Measurements from ENCODE around the gene TMC2. TPM values are rescaled to one million over a fixed set of nuclear protein-coding genes. Genes with fewer than 3 reads are reported as not detected.

TMC2 gene
- total RNA-seq, 1 donor from 2014 or later: not detected

- Histone ChIP-seq H3K9ac (ENCODE audit: low read depth in 1 of 3, low read length in 3 of 3) (no peak overlapping the region), H3K4me1 (ENCODE audit: control insufficient read depth in 3 of 3, insufficient read depth in 3 of 3, low read length in 3 of 3) (no peaks in the 10 kb centered on the region), H3K27ac (ENCODE audit: low read depth, low read length) (no peak overlapping the region), H3K9me3 (ENCODE audit: control insufficient read depth in 3 of 3, low read length in 3 of 3) (peaks cover 0 to 2% (median 0%) of the 10 kb centered on the region in 3 donors), H3K4me3 (ENCODE audit: low read length in 3 of 3) (no peak overlapping the region), H3K27me3 (ENCODE audit: control insufficient read depth in 3 of 3, insufficient read depth in 3 of 3, low read length in 3 of 3) (peaks cover 4 to 12% (median 5%) of the 10 kb centered on the region in 3 donors), H3K36me3 (ENCODE audit: control insufficient read depth in 3 of 3, insufficient read depth in 3 of 3, low read length in 3 of 3) (no peaks in the 10 kb centered on the region)
Observed at GRCh38 chr20:2618815-2619214, 82.4 kb downstream of the TMC2 start.

GRCh38 chr20:2619337-2619736 lies 83.0 kb downstream of the TMC2 start:
- no peaks in the 10 kb centered on the region for H3K36me3 ChIP-seq (ENCODE audit: control insufficient read depth in 3 of 3, insufficient read depth in 3 of 3, low read length in 3 of 3)
- no peak overlapping the region for H3K27ac ChIP-seq (ENCODE audit: low read depth, low read length)
- H3K4me3 ChIP-seq (ENCODE audit: low read length in 3 of 3): no peak overlapping the region
- no peak overlapping the region for H3K9ac ChIP-seq (ENCODE audit: low read depth in 1 of 3, low read length in 3 of 3)
- no peaks in the 10 kb centered on the region for H3K4me1 ChIP-seq (ENCODE audit: control insufficient read depth in 3 of 3, insufficient read depth in 3 of 3, low read length in 3 of 3)
- H3K27me3 ChIP-seq (ENCODE audit: control insufficient read depth in 3 of 3, insufficient read depth in 3 of 3, low read length in 3 of 3): peaks cover 4 to 12% (median 5%) of the 10 kb centered on the region in 3 donors
- peaks cover 0 to 2% (median 0%) of the 10 kb centered on the region in 3 donors for H3K9me3 ChIP-seq (ENCODE audit: control insufficient read depth in 3 of 3, low read length in 3 of 3)

- H3K27ac ChIP-seq (ENCODE audit: low read depth, low read length): no peak overlapping the region
- H3K27me3 ChIP-seq (ENCODE audit: control insufficient read depth in 3 of 3, insufficient read depth in 3 of 3, low read length in 3 of 3): peaks cover 4 to 12% (median 5%) of the 10 kb centered on the region in 3 donors
- H3K4me3 ChIP-seq (ENCODE audit: low read length in 3 of 3): no peak overlapping the region
- no peaks in the 10 kb centered on the region for H3K4me1 ChIP-seq (ENCODE audit: control insufficient read depth in 3 of 3, insufficient read depth in 3 of 3, low read length in 3 of 3)
- H3K9me3 ChIP-seq (ENCODE audit: control insufficient read depth in 3 of 3, low read length in 3 of 3): peaks cover 0 to 2% (median 0%) of the 10 kb centered on the region in 3 donors
- H3K36me3 ChIP-seq (ENCODE audit: control insufficient read depth in 3 of 3, insufficient read depth in 3 of 3, low read length in 3 of 3): no peaks in the 10 kb centered on the region
- H3K9ac ChIP-seq (ENCODE audit: low read depth in 1 of 3, low read length in 3 of 3): no peak overlapping the region
Observed at GRCh38 chr20:2619961-2620595, 83.7 kb downstream of the TMC2 start.

GRCh38 chr20:2624190-2624589 lies 87.8 kb downstream of the TMC2 start:
- H3K9me3 ChIP-seq (ENCODE audit: control insufficient read depth in 3 of 3, low read length in 3 of 3): peaks cover 0 to 4% (median 0%) of the 10 kb centered on the region in 3 donors
- H3K9ac ChIP-seq (ENCODE audit: low read depth in 1 of 3, low read length in 3 of 3): no peak overlapping the region
- peaks cover 0 to under 1% (median 0%) of the 10 kb centered on the region in 3 donors for H3K27me3 ChIP-seq (ENCODE audit: control insufficient read depth in 3 of 3, insufficient read depth in 3 of 3, low read length in 3 of 3)
- H3K27ac ChIP-seq (ENCODE audit: low read depth, low read length): peak overlapping the region; percentile 25
- no peaks in the 10 kb centered on the region for H3K4me1 ChIP-seq (ENCODE audit: control insufficient read depth in 3 of 3, insufficient read depth in 3 of 3, low read length in 3 of 3)
- H3K36me3 ChIP-seq (ENCODE audit: control insufficient read depth in 3 of 3, insufficient read depth in 3 of 3, low read length in 3 of 3): no peaks in the 10 kb centered on the region
- H3K4me3 ChIP-seq (ENCODE audit: low read length in 3 of 3): peak overlapping the region in 1 of 3 donors; percentile 38

GRCh38 chr20:2625062-2625461 lies 88.7 kb downstream of the TMC2 start:
- no peak overlapping the region for H3K27ac ChIP-seq (ENCODE audit: low read depth, low read length)

GRCh38 chr20:2626853-2627541 lies 90.6 kb downstream of the TMC2 start:
- H3K27ac ChIP-seq (ENCODE audit: low read depth, low read length): no peak overlapping the region
- no peaks in the 10 kb centered on the region for H3K36me3 ChIP-seq (ENCODE audit: control insufficient read depth in 3 of 3, insufficient read depth in 3 of 3, low read length in 3 of 3)
- no peaks in the 10 kb centered on the region for H3K4me1 ChIP-seq (ENCODE audit: control insufficient read depth in 3 of 3, insufficient read depth in 3 of 3, low read length in 3 of 3)
- H3K9ac ChIP-seq (ENCODE audit: low read depth in 1 of 3, low read length in 3 of 3): no peak overlapping the region
- H3K9me3 ChIP-seq (ENCODE audit: control insufficient read depth in 3 of 3, low read length in 3 of 3): peaks cover 0 to 4% (median 0%) of the 10 kb centered on the region in 3 donors
- H3K27me3 ChIP-seq (ENCODE audit: control insufficient read depth in 3 of 3, insufficient read depth in 3 of 3, low read length in 3 of 3): no peaks in the 10 kb centered on the region
- no peak overlapping the region for H3K4me3 ChIP-seq (ENCODE audit: low read length in 3 of 3)

More at GRCh38 chr20:2625062-2625461, 88.7 kb downstream of the TMC2 start:
- Histone ChIP-seq H3K9ac (ENCODE audit: low read depth in 1 of 3, low read length in 3 of 3) (no peak overlapping the region), H3K36me3 (ENCODE audit: control insufficient read depth in 3 of 3, insufficient read depth in 3 of 3, low read length in 3 of 3) (no peaks in the 10 kb centered on the region), H3K9me3 (ENCODE audit: control insufficient read depth in 3 of 3, low read length in 3 of 3) (peaks cover 0 to 4% (median 0%) of the 10 kb centered on the region in 3 donors), H3K4me1 (ENCODE audit: control insufficient read depth in 3 of 3, insufficient read depth in 3 of 3, low read length in 3 of 3) (no peaks in the 10 kb centered on the region), H3K4me3 (ENCODE audit: low read length in 3 of 3) (no peak overlapping the region), H3K27me3 (ENCODE audit: control insufficient read depth in 3 of 3, insufficient read depth in 3 of 3, low read length in 3 of 3) (no peaks in the 10 kb centered on the region)

GRCh38 chr20:2631228-2631627 lies 94.9 kb downstream of the TMC2 start:
- H3K9ac ChIP-seq (ENCODE audit: low read depth in 1 of 3, low read length in 3 of 3): no peak overlapping the region
- no peak overlapping the region for H3K27ac ChIP-seq (ENCODE audit: low read depth, low read length)
- H3K36me3 ChIP-seq (ENCODE audit: control insufficient read depth in 3 of 3, insufficient read depth in 3 of 3, low read length in 3 of 3): no peaks in the 10 kb centered on the region
- peaks cover 6 to 12% (median 6%) of the 10 kb centered on the region in 3 donors for H3K27me3 ChIP-seq (ENCODE audit: control insufficient read depth in 3 of 3, insufficient read depth in 3 of 3, low read length in 3 of 3)
- no peak overlapping the region for H3K4me3 ChIP-seq (ENCODE audit: low read length in 3 of 3)
- H3K4me1 ChIP-seq (ENCODE audit: control insufficient read depth in 3 of 3, insufficient read depth in 3 of 3, low read length in 3 of 3): no peaks in the 10 kb centered on the region
- H3K9me3 ChIP-seq (ENCODE audit: control insufficient read depth in 3 of 3, low read length in 3 of 3): peaks cover 0 to 2% (median 0%) of the 10 kb centered on the region in 3 donors

- H3K27ac ChIP-seq (ENCODE audit: low read depth, low read length): no peak overlapping the region
- H3K27me3 ChIP-seq (ENCODE audit: control insufficient read depth in 3 of 3, insufficient read depth in 3 of 3, low read length in 3 of 3): peaks cover 6 to 12% (median 6%) of the 10 kb centered on the region in 3 donors
- no peak overlapping the region for H3K4me3 ChIP-seq (ENCODE audit: low read length in 3 of 3)
- no peaks in the 10 kb centered on the region for H3K36me3 ChIP-seq (ENCODE audit: control insufficient read depth in 3 of 3, insufficient read depth in 3 of 3, low read length in 3 of 3)
- H3K4me1 ChIP-seq (ENCODE audit: control insufficient read depth in 3 of 3, insufficient read depth in 3 of 3, low read length in 3 of 3): no peaks in the 10 kb centered on the region
- no peak overlapping the region for H3K9ac ChIP-seq (ENCODE audit: low read depth in 1 of 3, low read length in 3 of 3)
- no peaks in the 10 kb centered on the region for H3K9me3 ChIP-seq (ENCODE audit: control insufficient read depth in 3 of 3, low read length in 3 of 3)
Observed at GRCh38 chr20:2633381-2633780, 97.0 kb downstream of the TMC2 start.

GRCh38 chr20:2637246-2637645 lies 100.9 kb downstream of the TMC2 start:
- no peak overlapping the region for H3K27ac ChIP-seq (ENCODE audit: low read depth, low read length)
- no peak overlapping the region for H3K4me3 ChIP-seq (ENCODE audit: low read length in 3 of 3)
- H3K36me3 ChIP-seq (ENCODE audit: control insufficient read depth in 3 of 3, insufficient read depth in 3 of 3, low read length in 3 of 3): peaks cover 0 to 5% (median 0%) of the 10 kb centered on the region in 3 donors
- no peaks in the 10 kb centered on the region for H3K9me3 ChIP-seq (ENCODE audit: control insufficient read depth in 3 of 3, low read length in 3 of 3)
- no peaks in the 10 kb centered on the region for H3K4me1 ChIP-seq (ENCODE audit: control insufficient read depth in 3 of 3, insufficient read depth in 3 of 3, low read length in 3 of 3)
- no peak overlapping the region for H3K9ac ChIP-seq (ENCODE audit: low read depth in 1 of 3, low read length in 3 of 3)
- H3K27me3 ChIP-seq (ENCODE audit: control insufficient read depth in 3 of 3, insufficient read depth in 3 of 3, low read length in 3 of 3): peaks cover 6 to 12% (median 6%) of the 10 kb centered on the region in 3 donors

GRCh38 chr20:2640260-2640659 lies 103.9 kb downstream of the TMC2 start:
- H3K36me3 ChIP-seq (ENCODE audit: control insufficient read depth in 3 of 3, insufficient read depth in 3 of 3, low read length in 3 of 3): peaks cover 5 to 19% (median 5%) of the 10 kb centered on the region in 3 donors
- H3K4me3 ChIP-seq (ENCODE audit: low read length in 3 of 3): no peak overlapping the region

More at GRCh38 chr20:2640260-2640659, 103.9 kb downstream of the TMC2 start:
- no peak overlapping the region for H3K27ac ChIP-seq (ENCODE audit: low read depth, low read length)
- H3K9me3 ChIP-seq (ENCODE audit: control insufficient read depth in 3 of 3, low read length in 3 of 3): no peaks in the 10 kb centered on the region
- peaks cover 0 to 6% (median 4%) of the 10 kb centered on the region in 3 donors for H3K27me3 ChIP-seq (ENCODE audit: control insufficient read depth in 3 of 3, insufficient read depth in 3 of 3, low read length in 3 of 3)
- no peak overlapping the region for H3K9ac ChIP-seq (ENCODE audit: low read depth in 1 of 3, low read length in 3 of 3)
- H3K4me1 ChIP-seq (ENCODE audit: control insufficient read depth in 3 of 3, insufficient read depth in 3 of 3, low read length in 3 of 3): no peaks in the 10 kb centered on the region
